Stimulated activated CD8-positive, alpha-beta memory T cell treated with anti-CD3 and anti-CD28 coated beads, Interleukin-15, amount 100 ng/mL, for 24 hours (primary cell): ENCODE results near the gene RBM45.
"Not testable (repeated sequence)": the region's sequence is repeated elsewhere in the genome, so short reads cannot be mapped to it uniquely, and the experiment has no call there.

Experiments
- DNase-seq: peaks from one replicate; pipeline ENCODE4 v3.0.0-alpha.2; 2020; ENCODE audit warnings: low read depth

Gene RBM45

GRCh38 chr2:178112202-178113152 is at the start of gene RBM45:
TSS of gene RBM45 (plus strand) at chr2:178112437. CDS start at chr2:178112547, 110 bp downstream.
- DNase-seq: peak; percentile 78

- DNase-seq: no peak
These were observed 45.9 kb upstream of the RBM45 start for GRCh38 chr2:178066324-178066723.

GRCh38 chr2:178066890-178067669 is 45.2 kb upstream of the RBM45 start:
- no peak for DNase-seq

GRCh38 chr2:178068823-178069454 is 43.3 kb upstream of the RBM45 start:
- no peak for DNase-seq

- DNase-seq: no peak
These were observed 42.7 kb upstream of the RBM45 start for GRCh38 chr2:178069551-178069950.

GRCh38 chr2:178070824-178071223 is 41.4 kb upstream of the RBM45 start:
- no peak for DNase-seq

- DNase-seq: no peak
These were observed 40.2 kb upstream of the RBM45 start for GRCh38 chr2:178072000-178072382.

- DNase-seq: no peak
These were observed 39.6 kb upstream of the RBM45 start, which contains the start of gene PDE11A for GRCh38 chr2:178072383-178073301. TSS of gene PDE11A (minus strand) at chr2:178072777. CDS start at chr2:178072437, 340 bp downstream.

- no peak for DNase-seq
These were observed 37.9 kb upstream of the RBM45 start for GRCh38 chr2:178074123-178075005.

GRCh38 chr2:178075006-178075326 is 37.3 kb upstream of the RBM45 start:
- DNase-seq: no peak

GRCh38 chr2:178076130-178076529 is 36.1 kb upstream of the RBM45 start:
- no peak for DNase-seq

- not testable (repeated sequence) for DNase-seq
These were observed 33.0 kb upstream of the RBM45 start for GRCh38 chr2:178079279-178079678.

- DNase-seq: no peak
These were observed 29.7 kb upstream of the RBM45 start for GRCh38 chr2:178082408-178083045.

- no peak for DNase-seq
These were observed 28.0 kb upstream of the RBM45 start for GRCh38 chr2:178084273-178084672.

- no peak for DNase-seq
These were observed 23.4 kb upstream of the RBM45 start for GRCh38 chr2:178088774-178089270.

GRCh38 chr2:178093471-178093870 is 18.8 kb upstream of the RBM45 start:
- DNase-seq: no peak

- DNase-seq: no peak
These were observed 10.7 kb upstream of the RBM45 start for GRCh38 chr2:178101321-178102079.

- no peak for DNase-seq
These were observed 6.7 kb upstream of the RBM45 start for GRCh38 chr2:178105566-178105965.

GRCh38 chr2:178106053-178106452 is 6.2 kb upstream of the RBM45 start:
- no peak for DNase-seq
